DND-41 (cell line): Measurements from ENCODE around the gene PTMA.

ENCODE experiments used
- ATAC-seq: fragments of 200-7000 bp; cut with Tn5 transposase; 3 replicates; pipeline ENCODE4 v1.9.1; 2021; ENCODE audit warnings: low read depth; ENCODE audit not compliant: insufficient read depth
- DNase-seq: peaks from one replicate; pipeline ENCODE4 v3.0.0-alpha.2; 2020
- H2AFZ ChIP-seq: 2 replicates; pipeline ENCODE4 v1.6.0; 2012; ENCODE audit warnings: low read depth, low read length
- H3K27ac ChIP-seq: 2 replicates; pipeline ENCODE4 v1.5.1; 2012; ENCODE audit warnings: low read length, inconsistent platforms
- H3K27me3 ChIP-seq: fragments of 200-600 bp; sonication (generic); 2 replicates; pipeline ENCODE4 v1.6.0; 2012; ENCODE audit warnings: low read length, mild to moderate bottlenecking, inconsistent platforms; ENCODE audit not compliant: insufficient read depth, poor library complexity
- H3K36me3 ChIP-seq: 2 replicates; pipeline ENCODE4 v1.5.1; 2012; ENCODE audit warnings: low read length, inconsistent platforms; ENCODE audit not compliant: insufficient read depth
- H3K4me1 ChIP-seq: 2 replicates; pipeline ENCODE4 v1.5.1; 2012; ENCODE audit warnings: mild to moderate bottlenecking, low read length; ENCODE audit not compliant: insufficient read depth
- H3K4me2 ChIP-seq: 2 replicates; pipeline ENCODE4 v1.6.0; 2012; ENCODE audit warnings: mild to moderate bottlenecking, moderate library complexity, low read length, inconsistent platforms; ENCODE audit not compliant: insufficient read depth
- H3K4me3 ChIP-seq, 2 experiments: fragments of 200-600 bp in 1 of 2; shearing (Covaris generic) in 1 of 2; 2 replicates each; pipeline ENCODE4 v1.5.1; 2012 to 2016; ENCODE audit warnings: inconsistent platforms in 2 of 2, low read length in 2 of 2, mild to moderate bottlenecking in 2 of 2, low read depth in 1 of 2, moderate library complexity in 1 of 2
- H3K79me2 ChIP-seq: 2 replicates; pipeline ENCODE4 v1.6.0; 2012; ENCODE audit warnings: low read length, inconsistent platforms; ENCODE audit not compliant: insufficient read depth
- H3K9ac ChIP-seq: 2 replicates; pipeline ENCODE4 v1.6.0; 2012; ENCODE audit warnings: low read depth, mild to moderate bottlenecking, inconsistent platforms, low read length, moderate library complexity
- H3K9me3 ChIP-seq: 2 replicates; pipeline ENCODE4 v1.5.1; 2012; ENCODE audit warnings: low read length, moderate library complexity, mild to moderate bottlenecking, inconsistent platforms; ENCODE audit not compliant: insufficient read depth, severe bottlenecking
- H4K20me1 ChIP-seq: 2 replicates; pipeline ENCODE4 v1.6.0; 2012; ENCODE audit warnings: low read length; ENCODE audit not compliant: insufficient read depth
- EZH2 ChIP-seq: IDR thresholded peaks from 3 replicates; pipeline ENCODE4 v1.6.1; 2012; ENCODE audit warnings: borderline replicate concordance, low read depth, mild to moderate bottlenecking, moderate library complexity, low read length, inconsistent platforms; ENCODE audit not compliant: severe bottlenecking
- TF ChIP-seq, protein P1 (sequence below): IDR thresholded peaks from 2 replicates; pipeline ENCODE4 v1.5.1; 2012; ENCODE audit warnings: borderline replicate concordance, low read length, moderate library complexity, mild to moderate bottlenecking; ENCODE audit not compliant: poor library complexity, severe bottlenecking; ENCODE audit errors: extremely low read depth

The PTMA gene

DNA sequence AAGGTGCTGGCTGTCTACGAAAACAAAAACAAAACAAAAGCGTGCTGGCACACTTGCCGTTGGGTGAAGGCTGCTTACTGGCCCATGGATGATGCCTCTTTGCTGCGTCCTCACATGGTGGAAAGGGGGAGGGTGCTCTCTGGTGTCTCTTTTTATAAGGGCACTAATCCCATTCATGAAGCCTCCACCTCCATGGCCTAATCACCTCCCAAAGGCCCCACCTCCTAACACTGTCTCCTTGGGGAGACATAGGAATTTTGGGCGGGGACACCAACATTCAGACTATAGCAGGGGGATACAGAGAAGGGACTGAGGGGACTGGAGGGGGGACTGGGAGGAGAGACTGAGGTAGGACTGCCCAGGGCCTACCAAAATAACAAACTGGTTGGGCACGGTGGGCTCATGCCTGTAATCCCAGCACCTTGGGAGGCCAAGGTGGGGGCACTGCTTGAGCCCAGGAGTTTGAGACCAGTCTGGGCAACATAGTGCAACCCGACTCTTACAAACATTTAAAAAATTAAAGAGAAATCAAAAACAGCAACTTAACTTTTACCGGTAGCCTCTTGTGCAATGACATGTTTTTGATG lies 14.5 kb downstream of the PTMA start:
- no peaks in the 10 kb centered on the region for H4K20me1 ChIP-seq
- no peak overlapping the region for H3K4me3 ChIP-seq
- TF ChIP-seq, protein P1, sequence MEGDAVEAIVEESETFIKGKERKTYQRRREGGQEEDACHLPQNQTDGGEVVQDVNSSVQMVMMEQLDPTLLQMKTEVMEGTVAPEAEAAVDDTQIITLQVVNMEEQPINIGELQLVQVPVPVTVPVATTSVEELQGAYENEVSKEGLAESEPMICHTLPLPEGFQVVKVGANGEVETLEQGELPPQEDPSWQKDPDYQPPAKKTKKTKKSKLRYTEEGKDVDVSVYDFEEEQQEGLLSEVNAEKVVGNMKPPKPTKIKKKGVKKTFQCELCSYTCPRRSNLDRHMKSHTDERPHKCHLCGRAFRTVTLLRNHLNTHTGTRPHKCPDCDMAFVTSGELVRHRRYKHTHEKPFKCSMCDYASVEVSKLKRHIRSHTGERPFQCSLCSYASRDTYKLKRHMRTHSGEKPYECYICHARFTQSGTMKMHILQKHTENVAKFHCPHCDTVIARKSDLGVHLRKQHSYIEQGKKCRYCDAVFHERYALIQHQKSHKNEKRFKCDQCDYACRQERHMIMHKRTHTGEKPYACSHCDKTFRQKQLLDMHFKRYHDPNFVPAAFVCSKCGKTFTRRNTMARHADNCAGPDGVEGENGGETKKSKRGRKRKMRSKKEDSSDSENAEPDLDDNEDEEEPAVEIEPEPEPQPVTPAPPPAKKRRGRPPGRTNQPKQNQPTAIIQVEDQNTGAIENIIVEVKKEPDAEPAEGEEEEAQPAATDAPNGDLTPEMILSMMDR, result no peak
- TF ChIP-seq EZH2, result no peak
- no peak overlapping the region for H2AFZ ChIP-seq
- no peak overlapping the region for H3K4me2 ChIP-seq
- no peaks in the 10 kb centered on the region for H3K79me2 ChIP-seq
- no peaks in the 10 kb centered on the region for H3K9me3 ChIP-seq
- H3K36me3 ChIP-seq, result no peaks in the 10 kb centered on the region
- no peaks in the 10 kb centered on the region for H3K27me3 ChIP-seq
- DNase-seq (no peak), ATAC-seq (peak; percentile 19; the same call in 1 of the 3 replicates)
- H3K4me1 ChIP-seq, result no peaks in the 10 kb centered on the region
- no peak overlapping the region for H3K9ac ChIP-seq
- H3K27ac ChIP-seq, result no peak overlapping the region

- DNase-seq (no peak), ATAC-seq (no peak)
- Histone ChIP-seq H3K36me3 (no peaks in the 10 kb centered on the region), H3K9me3 (no peaks in the 10 kb centered on the region), H4K20me1 (no peaks in the 10 kb centered on the region), H3K4me2 (no peak overlapping the region), H3K4me1 (no peaks in the 10 kb centered on the region), H3K4me3 (no peak overlapping the region), H3K27me3 (no peaks in the 10 kb centered on the region), H3K27ac (no peak overlapping the region), H3K79me2 (no peaks in the 10 kb centered on the region), H2AFZ (no peak overlapping the region), H3K9ac (no peak overlapping the region)
- TF ChIP-seq EZH2, result no peak
- TF ChIP-seq, protein P1, result no peak
Observed at GRCh38 chr2:231725476-231725875, 17.2 kb downstream of the PTMA start.

- H3K4me3 ChIP-seq, result no peak overlapping the region
- no peaks in the 10 kb centered on the region for H3K4me1 ChIP-seq
- TF ChIP-seq EZH2, result no peak
- TF ChIP-seq, protein P1, result no peak
- no peak for DNase-seq
- no peak overlapping the region for H2AFZ ChIP-seq
- no peak for ATAC-seq
- no peaks in the 10 kb centered on the region for H4K20me1 ChIP-seq
- H3K4me2 ChIP-seq, result no peak overlapping the region
- H3K79me2 ChIP-seq, result no peaks in the 10 kb centered on the region
- no peak overlapping the region for H3K9ac ChIP-seq
- no peaks in the 10 kb centered on the region; the same call in 1 of the 2 replicates for H3K36me3 ChIP-seq
- H3K27ac ChIP-seq, result no peak overlapping the region
- H3K27me3 ChIP-seq, result no peaks in the 10 kb centered on the region
- no peaks in the 10 kb centered on the region for H3K9me3 ChIP-seq
Observed at GRCh38 chr2:231726276-231726675, 18.0 kb downstream of the PTMA start.
